Endothelial cell (in vitro differentiated cells): ENCODE results near the gene TSC22D2. TPM values are rescaled to one million over a fixed set of nuclear protein-coding genes. Genes with fewer than 3 reads are reported as not detected.

Source experiments
- DNase-seq: peaks from one replicate; pipeline ENCODE4 v3.0.0; 2021; ENCODE audit warnings: low spot score
- H3K27ac Mint-ChIP-seq: one replicate; pipeline ENCODE4 v1.8.0; 2021; ENCODE audit warnings: mixed read lengths, inconsistent platforms; ENCODE audit not compliant: unreplicated experiment
- H3K27me3 Mint-ChIP-seq: one replicate; pipeline ENCODE4 v1.8.0; 2021; ENCODE audit warnings: mild to moderate bottlenecking, moderate library complexity, mixed read lengths, inconsistent platforms; ENCODE audit not compliant: unreplicated experiment
- H3K36me3 Mint-ChIP-seq: one replicate; pipeline ENCODE4 v1.8.0; 2021; ENCODE audit warnings: mild to moderate bottlenecking, low read depth, mixed read lengths, inconsistent platforms; ENCODE audit not compliant: unreplicated experiment
- H3K4me1 Mint-ChIP-seq: one replicate; pipeline ENCODE4 v1.8.0; 2021; ENCODE audit warnings: mild to moderate bottlenecking, mixed read lengths, inconsistent platforms; ENCODE audit not compliant: unreplicated experiment
- H3K4me3 Mint-ChIP-seq: one replicate; pipeline ENCODE4 v1.8.0; 2021; ENCODE audit warnings: mild to moderate bottlenecking, mixed read lengths, inconsistent platforms; ENCODE audit not compliant: unreplicated experiment
- H3K9me3 Mint-ChIP-seq: one replicate; pipeline ENCODE4 v1.8.0; 2021; ENCODE audit warnings: mixed read lengths, inconsistent platforms; ENCODE audit not compliant: unreplicated experiment
- total RNA-seq: library from RNA; stranded (reverse); fragmentation: NEBNext Ultra II Directional; extraction: Animal tissue kit (Norgen Biotek cat#: 25700); gene quantifications from one replicate; pipeline ENCODE4 v1.2.1, GENCODE V29; 2021; ENCODE audit not compliant: unreplicated experiment
- TF ChIP-seq, protein P1 (sequence below): fragments of 200-600 bp; sonication (generic); IDR thresholded peaks from one replicate; pipeline ENCODE4 v1.5.0; 2021; ENCODE audit warnings: antibody characterized with exemption; ENCODE audit not compliant: unreplicated experiment

TSC22D2 gene
- total RNA-seq, 1 donor from 2014 or later = 38.8 TPM

- peaks cover 1% of the 10 kb centered on the region for H3K27me3 Mint-ChIP-seq
- DNase-seq = no peak
- H3K9me3 Mint-ChIP-seq = no peaks in the 10 kb centered on the region
- H3K36me3 Mint-ChIP-seq = no peaks in the 10 kb centered on the region
- H3K4me1 Mint-ChIP-seq = peaks cover 34% of the 10 kb centered on the region
- no peak overlapping the region for H3K27ac Mint-ChIP-seq
- H3K4me3 Mint-ChIP-seq = no peak overlapping the region
- TF ChIP-seq, protein P1, sequence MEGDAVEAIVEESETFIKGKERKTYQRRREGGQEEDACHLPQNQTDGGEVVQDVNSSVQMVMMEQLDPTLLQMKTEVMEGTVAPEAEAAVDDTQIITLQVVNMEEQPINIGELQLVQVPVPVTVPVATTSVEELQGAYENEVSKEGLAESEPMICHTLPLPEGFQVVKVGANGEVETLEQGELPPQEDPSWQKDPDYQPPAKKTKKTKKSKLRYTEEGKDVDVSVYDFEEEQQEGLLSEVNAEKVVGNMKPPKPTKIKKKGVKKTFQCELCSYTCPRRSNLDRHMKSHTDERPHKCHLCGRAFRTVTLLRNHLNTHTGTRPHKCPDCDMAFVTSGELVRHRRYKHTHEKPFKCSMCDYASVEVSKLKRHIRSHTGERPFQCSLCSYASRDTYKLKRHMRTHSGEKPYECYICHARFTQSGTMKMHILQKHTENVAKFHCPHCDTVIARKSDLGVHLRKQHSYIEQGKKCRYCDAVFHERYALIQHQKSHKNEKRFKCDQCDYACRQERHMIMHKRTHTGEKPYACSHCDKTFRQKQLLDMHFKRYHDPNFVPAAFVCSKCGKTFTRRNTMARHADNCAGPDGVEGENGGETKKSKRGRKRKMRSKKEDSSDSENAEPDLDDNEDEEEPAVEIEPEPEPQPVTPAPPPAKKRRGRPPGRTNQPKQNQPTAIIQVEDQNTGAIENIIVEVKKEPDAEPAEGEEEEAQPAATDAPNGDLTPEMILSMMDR = no peak
These were observed 11.2 kb downstream of the TSC22D2 start for GRCh38 chr3:150419076-150419868.

DNA sequence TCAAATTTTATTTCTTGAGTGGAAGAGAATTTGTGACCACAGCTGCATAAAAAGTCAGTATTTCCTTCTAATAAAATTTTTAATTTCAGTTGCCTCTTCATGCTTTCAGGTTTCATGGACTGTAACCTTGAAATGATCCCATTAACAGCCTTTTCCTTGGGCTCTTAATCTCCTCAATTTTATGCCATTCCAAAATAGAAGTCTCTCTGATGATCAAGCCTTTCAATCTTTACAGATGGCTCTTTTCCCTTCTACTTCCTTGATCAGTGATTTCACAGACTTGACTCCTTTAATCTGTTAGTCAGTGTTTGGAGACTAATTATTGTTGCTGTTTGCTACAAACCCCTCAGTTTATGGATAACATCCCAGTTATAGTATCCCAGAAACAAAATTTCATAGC, 11.9 kb downstream of the TSC22D2 start:
- no peak overlapping the region for H3K4me3 Mint-ChIP-seq
- H3K27me3 Mint-ChIP-seq = peaks cover 1% of the 10 kb centered on the region
- H3K27ac Mint-ChIP-seq = no peak overlapping the region
- DNase-seq = no peak
- H3K4me1 Mint-ChIP-seq = peaks cover 28% of the 10 kb centered on the region
- TF ChIP-seq, protein P1 = no peak
- no peaks in the 10 kb centered on the region for H3K36me3 Mint-ChIP-seq
- H3K9me3 Mint-ChIP-seq = no peaks in the 10 kb centered on the region

- H3K9me3 Mint-ChIP-seq = no peaks in the 10 kb centered on the region
These were observed 13.2 kb downstream of the TSC22D2 start for GRCh38 chr3:150421256-150421655.

GRCh38 chr3:150421799-150422548, 13.9 kb downstream of the TSC22D2 start:
- no peak for DNase-seq
- Mint-ChIP-seq H3K4me3 (no peak overlapping the region), H3K27ac (no peak overlapping the region), H3K27me3 (peaks cover 1% of the 10 kb centered on the region), H3K4me1 (peaks cover 33% of the 10 kb centered on the region), H3K36me3 (no peaks in the 10 kb centered on the region), H3K9me3 (no peaks in the 10 kb centered on the region)
- TF ChIP-seq, protein P1 = no peak

More at GRCh38 chr3:150421256-150421655, 13.2 kb downstream of the TSC22D2 start:
- TF ChIP-seq, protein P1 = no peak
- Mint-ChIP-seq H3K4me3 (no peak overlapping the region), H3K36me3 (no peaks in the 10 kb centered on the region), H3K4me1 (peaks cover 31% of the 10 kb centered on the region), H3K27me3 (peaks cover 1% of the 10 kb centered on the region), H3K27ac (peak overlapping the region; percentile 30)
- DNase-seq = no peak

GRCh38 chr3:150422907-150423306, 14.8 kb downstream of the TSC22D2 start:
- Mint-ChIP-seq H3K27me3 (peaks cover 1% of the 10 kb centered on the region), H3K27ac (no peak overlapping the region), H3K36me3 (no peaks in the 10 kb centered on the region), H3K4me1 (peaks cover 33% of the 10 kb centered on the region), H3K4me3 (no peak overlapping the region), H3K9me3 (no peaks in the 10 kb centered on the region)
- DNase-seq = no peak
- TF ChIP-seq, protein P1 = no peak
